ENCODE data around the gene MED29.

Gene MED29

GRCh38 chr19:39397360-39398296 is 6.5 kb downstream of the MED29 start:
- peaks cover 41% of the 10 kb centered on the region for H3F3A ChIP-seq (ENCODE audit: insufficient read depth, low read length)
- DNase-seq, result peak; percentile 82
- peak overlapping the region; percentile 75 for H3K27ac ChIP-seq (ENCODE audit: low read length)
- no peak overlapping the region for H2AFZ ChIP-seq (ENCODE audit: low read length)
- peaks cover 39% of the 10 kb centered on the region for H3K4me1 ChIP-seq (ENCODE audit: low read length)
- H3K4me2 ChIP-seq (ENCODE audit: low read depth, low read length), result peak overlapping the region; percentile 48
- no peak overlapping the region for H3K4me3 ChIP-seq (ENCODE audit: low read length)
- H3K27me3 ChIP-seq (replicated peaks; ENCODE audit: insufficient read depth, low read length), result no peaks in the 10 kb centered on the region
- TF ChIP-seq EZH2phosphoT487 (IDR thresholded peaks at IDR 0.05; ENCODE audit: low read length), result no peak
- TF ChIP-seq EZH2 (optimal IDR thresholded peaks at IDR 0.05; ENCODE audit: low read depth, low read length), result no peak
- TF ChIP-seq, protein P1, sequence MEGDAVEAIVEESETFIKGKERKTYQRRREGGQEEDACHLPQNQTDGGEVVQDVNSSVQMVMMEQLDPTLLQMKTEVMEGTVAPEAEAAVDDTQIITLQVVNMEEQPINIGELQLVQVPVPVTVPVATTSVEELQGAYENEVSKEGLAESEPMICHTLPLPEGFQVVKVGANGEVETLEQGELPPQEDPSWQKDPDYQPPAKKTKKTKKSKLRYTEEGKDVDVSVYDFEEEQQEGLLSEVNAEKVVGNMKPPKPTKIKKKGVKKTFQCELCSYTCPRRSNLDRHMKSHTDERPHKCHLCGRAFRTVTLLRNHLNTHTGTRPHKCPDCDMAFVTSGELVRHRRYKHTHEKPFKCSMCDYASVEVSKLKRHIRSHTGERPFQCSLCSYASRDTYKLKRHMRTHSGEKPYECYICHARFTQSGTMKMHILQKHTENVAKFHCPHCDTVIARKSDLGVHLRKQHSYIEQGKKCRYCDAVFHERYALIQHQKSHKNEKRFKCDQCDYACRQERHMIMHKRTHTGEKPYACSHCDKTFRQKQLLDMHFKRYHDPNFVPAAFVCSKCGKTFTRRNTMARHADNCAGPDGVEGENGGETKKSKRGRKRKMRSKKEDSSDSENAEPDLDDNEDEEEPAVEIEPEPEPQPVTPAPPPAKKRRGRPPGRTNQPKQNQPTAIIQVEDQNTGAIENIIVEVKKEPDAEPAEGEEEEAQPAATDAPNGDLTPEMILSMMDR (IDR thresholded peaks at IDR 0.05; ENCODE audit: low read length), result peak; percentile 95
- H4K20me1 ChIP-seq (ENCODE audit: insufficient read depth, low read length), result no peaks in the 10 kb centered on the region
- no peaks in the 10 kb centered on the region for H3K36me3 ChIP-seq (replicated peaks; ENCODE audit: insufficient read depth, low read length)
- no peaks in the 10 kb centered on the region for H3K9me2 ChIP-seq (replicated peaks; ENCODE audit: insufficient read depth, low read length)
- peak overlapping the region; percentile 59 for H3K9ac ChIP-seq (ENCODE audit: low read length)
- H3K79me2 ChIP-seq (ENCODE audit: low read length), result peaks cover 25% of the 10 kb centered on the region
- H3K9me3 ChIP-seq (replicated peaks; ENCODE audit: insufficient read depth, low read length), result no peaks in the 10 kb centered on the region

GRCh38 chr19:39398297-39398864 is 7.2 kb downstream of the MED29 start:
- peak overlapping the region; percentile 75 for H3K27ac ChIP-seq (ENCODE audit: low read length)
- H4K20me1 ChIP-seq (ENCODE audit: insufficient read depth, low read length), result no peaks in the 10 kb centered on the region
- DNase-seq, result peak; percentile 30
- H3K4me2 ChIP-seq (ENCODE audit: low read depth, low read length), result peak overlapping the region; percentile 48
- H3K9ac ChIP-seq (ENCODE audit: low read length), result peak overlapping the region; percentile 59
- no peaks in the 10 kb centered on the region for H3K9me2 ChIP-seq (replicated peaks; ENCODE audit: insufficient read depth, low read length)
- no peak overlapping the region for H3K4me3 ChIP-seq (ENCODE audit: low read length)
- peaks cover 40% of the 10 kb centered on the region for H3K4me1 ChIP-seq (ENCODE audit: low read length)
- no peaks in the 10 kb centered on the region for H3K36me3 ChIP-seq (replicated peaks; ENCODE audit: insufficient read depth, low read length)
- H3K79me2 ChIP-seq (ENCODE audit: low read length), result peaks cover 20% of the 10 kb centered on the region
- H2AFZ ChIP-seq (ENCODE audit: low read length), result no peak overlapping the region
- no peaks in the 10 kb centered on the region for H3K27me3 ChIP-seq (replicated peaks; ENCODE audit: insufficient read depth, low read length)
- H3K9me3 ChIP-seq (replicated peaks; ENCODE audit: insufficient read depth, low read length), result no peaks in the 10 kb centered on the region
- TF ChIP-seq EZH2phosphoT487 (IDR thresholded peaks at IDR 0.05; ENCODE audit: low read length) (no peak), EZH2 (optimal IDR thresholded peaks at IDR 0.05; ENCODE audit: low read depth, low read length) (no peak)
- TF ChIP-seq, protein P1 (IDR thresholded peaks at IDR 0.05; ENCODE audit: low read length), result no peak
- peaks cover 49% of the 10 kb centered on the region for H3F3A ChIP-seq (ENCODE audit: insufficient read depth, low read length)

DNA sequence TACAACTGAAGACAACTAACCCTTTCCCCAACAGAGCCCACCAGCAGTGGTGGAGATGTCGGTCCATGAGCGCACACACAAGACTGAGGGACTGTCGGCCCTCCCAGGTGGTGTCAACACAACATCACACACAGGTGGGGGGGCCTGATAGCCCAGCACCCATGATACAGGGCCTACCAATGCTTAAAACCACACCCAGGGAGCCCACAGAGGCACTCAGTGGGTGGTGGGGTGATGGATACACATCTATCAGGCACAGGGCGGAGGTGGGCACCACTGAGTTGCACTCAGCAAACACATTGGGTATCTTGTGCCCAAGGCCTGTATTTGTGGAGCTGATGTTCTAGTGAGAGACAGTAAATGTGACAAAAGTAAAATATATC is 8.5 kb downstream of the MED29 start:
- no peaks in the 10 kb centered on the region for H3K9me3 ChIP-seq (replicated peaks; ENCODE audit: insufficient read depth, low read length)
- H3K79me2 ChIP-seq (ENCODE audit: low read length), result peaks cover 14% of the 10 kb centered on the region; the same call in 1 of the 2 replicates
- H3K4me2 ChIP-seq (ENCODE audit: low read depth, low read length), result no peak overlapping the region
- no peak for DNase-seq
- no peak overlapping the region for H3K4me3 ChIP-seq (ENCODE audit: low read length)
- no peak overlapping the region for H3K9ac ChIP-seq (ENCODE audit: low read length)
- no peaks in the 10 kb centered on the region for H3K27me3 ChIP-seq (replicated peaks; ENCODE audit: insufficient read depth, low read length)
- peaks cover 47% of the 10 kb centered on the region for H3K4me1 ChIP-seq (ENCODE audit: low read length)
- H3F3A ChIP-seq (ENCODE audit: insufficient read depth, low read length), result peaks cover 61% of the 10 kb centered on the region
- H3K9me2 ChIP-seq (replicated peaks; ENCODE audit: insufficient read depth, low read length), result no peaks in the 10 kb centered on the region
- no peaks in the 10 kb centered on the region for H4K20me1 ChIP-seq (ENCODE audit: insufficient read depth, low read length)
- no peaks in the 10 kb centered on the region for H3K36me3 ChIP-seq (replicated peaks; ENCODE audit: insufficient read depth, low read length)
- no peak for TF ChIP-seq EZH2 (optimal IDR thresholded peaks at IDR 0.05; ENCODE audit: low read depth, low read length)
- TF ChIP-seq, protein P1 (IDR thresholded peaks at IDR 0.05; ENCODE audit: low read length), result no peak
- no peak for TF ChIP-seq EZH2phosphoT487 (IDR thresholded peaks at IDR 0.05; ENCODE audit: low read length)
- H3K27ac ChIP-seq (ENCODE audit: low read length), result no peak overlapping the region; the same call in 1 of the 2 replicates
- H2AFZ ChIP-seq (ENCODE audit: low read length), result no peak overlapping the region
